OCI-LY3 (cell line): ENCODE measurements around the gene ADRB1.

Experiments
- H2AFZ ChIP-seq: fragments of 200-600, 300-600 bp; shearing (Covaris generic); 2 replicates; pipeline ENCODE4 v1.6.0; 2014; ENCODE audit warnings: antibody characterized with exemption, low read depth, low read length
- H3K27ac ChIP-seq: fragments of 200-600, 300-600 bp; sonication (generic); 2 replicates; pipeline ENCODE4 v1.5.1; 2014; ENCODE audit warnings: mild to moderate bottlenecking, low read length, moderate library complexity, mixed read lengths
- H3K27me3 ChIP-seq: fragments of 200-600, 300-600 bp; sonication (generic); 2 replicates; pipeline ENCODE4 v1.6.1; 2014; ENCODE audit warnings: low read depth, low read length, mixed read lengths
- H3K36me3 ChIP-seq: fragments of 200-600, 300-600 bp; sonication (generic); replicated peaks from 2 replicates; pipeline ENCODE3; 2014; ENCODE audit warnings: low read depth, low read length, mixed read lengths
- H3K4me1 ChIP-seq: fragments of 300-600, 200-600 bp; sonication (generic); 2 replicates; pipeline ENCODE4 v1.6.1; 2014; ENCODE audit warnings: low read length, mixed read lengths
- H3K4me2 ChIP-seq: fragments of 200-600, 300-600 bp; sonication (generic); 2 replicates; pipeline ENCODE4 v1.6.1; 2014; ENCODE audit warnings: low read length, mixed read lengths
- H3K4me3 ChIP-seq: fragments of 300-600, 200-600 bp; sonication (generic); 2 replicates; pipeline ENCODE4 v1.5.1; 2014; ENCODE audit warnings: antibody characterized with exemption, mild to moderate bottlenecking, low read length, moderate library complexity
- H3K79me2 ChIP-seq: fragments of 300-600, 200-600 bp; shearing (Covaris generic); 2 replicates; pipeline ENCODE4 v1.6.1; 2014; ENCODE audit warnings: mild to moderate bottlenecking, low read length, mixed read lengths
- H3K9ac ChIP-seq: fragments of 300-600, 200-600 bp; shearing (Covaris generic); 2 replicates; pipeline ENCODE4 v1.6.0; 2014; ENCODE audit warnings: mild to moderate bottlenecking, low read length, moderate library complexity
- H3K9me3 ChIP-seq: fragments of 200-600, 300-600 bp; shearing (Covaris generic); 2 replicates; pipeline ENCODE4 v1.6.1; 2014; ENCODE audit warnings: low read length, mixed read lengths; ENCODE audit not compliant: insufficient read depth
- H4K20me1 ChIP-seq: fragments of 200-600, 300-600 bp; sonication (generic); 2 replicates; pipeline ENCODE4 v1.6.1; 2016; ENCODE audit warnings: low read length, mixed read lengths; ENCODE audit not compliant: insufficient read depth
- EZH2phosphoT487 ChIP-seq: fragments of 200-600 bp; shearing (Covaris generic); IDR thresholded peaks from 2 replicates; pipeline ENCODE4 v1.6.1; 2018; ENCODE audit warnings: antibody characterized with exemption, mixed run types, low read depth
- TF ChIP-seq, protein P1 (sequence below): fragments of 200-600, 300-600 bp; sonication (generic); IDR thresholded peaks from 2 replicates; pipeline ENCODE4 v1.5.1; 2014; ENCODE audit warnings: antibody characterized with exemption, low read length, low read depth

Gene ADRB1

DNA sequence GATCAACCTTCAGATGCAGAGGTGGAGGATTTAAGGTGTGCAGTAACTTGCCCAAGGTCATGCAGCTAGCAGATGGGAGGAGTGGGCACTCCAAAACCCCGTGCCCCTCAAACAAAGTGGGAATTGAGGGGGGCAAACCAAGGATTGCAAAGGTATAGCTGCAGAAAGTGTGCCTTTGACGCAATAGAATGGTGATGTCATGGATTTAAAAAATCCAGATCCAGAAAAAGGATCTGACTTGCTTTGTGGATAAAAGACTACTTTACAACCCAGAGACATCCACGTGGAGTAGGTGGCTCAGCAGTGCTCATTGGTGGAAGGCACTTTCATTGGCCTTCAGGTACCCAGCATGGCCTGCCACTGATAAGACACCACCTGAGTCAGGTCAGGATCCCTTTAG lies 15.7 kb upstream of the ADRB1 start:
- H3K4me3 ChIP-seq, result no peak overlapping the region
- H3K4me1 ChIP-seq, result peaks cover 23% of the 10 kb centered on the region
- H3K9ac ChIP-seq, result no peak overlapping the region
- H3K27me3 ChIP-seq, result peaks cover 69% of the 10 kb centered on the region
- no peaks in the 10 kb centered on the region for H4K20me1 ChIP-seq
- TF ChIP-seq EZH2phosphoT487, result no peak
- TF ChIP-seq, protein P1, sequence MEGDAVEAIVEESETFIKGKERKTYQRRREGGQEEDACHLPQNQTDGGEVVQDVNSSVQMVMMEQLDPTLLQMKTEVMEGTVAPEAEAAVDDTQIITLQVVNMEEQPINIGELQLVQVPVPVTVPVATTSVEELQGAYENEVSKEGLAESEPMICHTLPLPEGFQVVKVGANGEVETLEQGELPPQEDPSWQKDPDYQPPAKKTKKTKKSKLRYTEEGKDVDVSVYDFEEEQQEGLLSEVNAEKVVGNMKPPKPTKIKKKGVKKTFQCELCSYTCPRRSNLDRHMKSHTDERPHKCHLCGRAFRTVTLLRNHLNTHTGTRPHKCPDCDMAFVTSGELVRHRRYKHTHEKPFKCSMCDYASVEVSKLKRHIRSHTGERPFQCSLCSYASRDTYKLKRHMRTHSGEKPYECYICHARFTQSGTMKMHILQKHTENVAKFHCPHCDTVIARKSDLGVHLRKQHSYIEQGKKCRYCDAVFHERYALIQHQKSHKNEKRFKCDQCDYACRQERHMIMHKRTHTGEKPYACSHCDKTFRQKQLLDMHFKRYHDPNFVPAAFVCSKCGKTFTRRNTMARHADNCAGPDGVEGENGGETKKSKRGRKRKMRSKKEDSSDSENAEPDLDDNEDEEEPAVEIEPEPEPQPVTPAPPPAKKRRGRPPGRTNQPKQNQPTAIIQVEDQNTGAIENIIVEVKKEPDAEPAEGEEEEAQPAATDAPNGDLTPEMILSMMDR, result no peak
- no peaks in the 10 kb centered on the region for H3K9me3 ChIP-seq
- H3K27ac ChIP-seq, result no peak overlapping the region
- no peak overlapping the region for H3K4me2 ChIP-seq
- no peaks in the 10 kb centered on the region for H3K79me2 ChIP-seq
- no peak overlapping the region for H2AFZ ChIP-seq
- no peaks in the 10 kb centered on the region for H3K36me3 ChIP-seq

DNA sequence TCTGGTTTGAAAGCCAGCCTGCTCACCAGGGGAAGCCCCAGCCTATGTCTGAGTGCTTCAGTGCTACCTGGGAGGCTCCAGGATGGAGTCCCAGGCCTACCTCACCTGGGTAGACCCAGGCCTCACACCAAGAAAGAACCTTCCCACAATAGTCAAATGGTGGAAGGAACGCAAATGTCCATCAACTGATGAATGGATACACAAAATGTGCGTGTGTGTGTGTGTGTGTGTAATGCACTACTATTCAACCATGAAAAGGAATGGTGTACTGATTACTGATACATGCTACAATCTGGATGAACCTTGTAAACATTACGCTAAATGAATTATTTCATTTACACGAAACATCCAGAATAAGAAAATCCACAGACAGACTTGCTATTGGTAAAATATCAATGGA lies 15.2 kb upstream of the ADRB1 start:
- peaks cover 23% of the 10 kb centered on the region for H3K4me1 ChIP-seq
- H3K4me2 ChIP-seq, result no peak overlapping the region

DNA sequence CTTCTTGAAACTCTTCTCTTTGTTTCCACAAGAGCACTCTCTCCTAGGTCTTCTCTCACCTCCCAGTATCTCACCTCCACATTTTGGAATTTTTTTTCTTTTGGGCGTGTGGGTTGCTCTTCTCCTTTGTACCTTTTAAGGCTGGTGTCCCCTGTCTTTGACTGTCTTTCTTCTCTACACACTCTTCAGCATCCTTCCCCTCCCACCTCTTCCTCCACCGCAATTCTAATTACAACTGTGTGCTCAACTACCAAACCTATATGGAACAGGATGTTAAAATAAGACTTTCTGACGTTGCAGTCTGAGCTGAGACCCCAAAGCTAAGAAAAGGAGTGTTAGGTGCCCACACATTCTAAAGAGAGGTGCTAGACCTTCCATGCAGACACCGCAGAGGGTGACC lies 14.0 kb upstream of the ADRB1 start:
- H3K9me3 ChIP-seq, result no peaks in the 10 kb centered on the region
- H3K79me2 ChIP-seq, result no peaks in the 10 kb centered on the region
- H3K4me1 ChIP-seq, result peaks cover 20% of the 10 kb centered on the region
- H4K20me1 ChIP-seq, result no peaks in the 10 kb centered on the region
- peaks cover 58% of the 10 kb centered on the region for H3K27me3 ChIP-seq
- TF ChIP-seq, protein P1, result no peak
- no peak for TF ChIP-seq EZH2phosphoT487
- H3K4me2 ChIP-seq, result no peak overlapping the region
- H2AFZ ChIP-seq, result no peak overlapping the region
- no peaks in the 10 kb centered on the region for H3K36me3 ChIP-seq
- no peak overlapping the region for H3K9ac ChIP-seq
- H3K27ac ChIP-seq, result no peak overlapping the region
- no peak overlapping the region for H3K4me3 ChIP-seq

More for the DNA sequence above, 15.2 kb upstream of the ADRB1 start:
- TF ChIP-seq EZH2phosphoT487, result no peak
- TF ChIP-seq, protein P1, result no peak
- Histone ChIP-seq H4K20me1 (no peaks in the 10 kb centered on the region), H3K4me3 (no peak overlapping the region), H3K9me3 (no peaks in the 10 kb centered on the region), H3K27me3 (peaks cover 64% of the 10 kb centered on the region), H3K9ac (no peak overlapping the region), H3K36me3 (no peaks in the 10 kb centered on the region), H3K79me2 (no peaks in the 10 kb centered on the region), H2AFZ (no peak overlapping the region), H3K27ac (no peak overlapping the region)

DNA sequence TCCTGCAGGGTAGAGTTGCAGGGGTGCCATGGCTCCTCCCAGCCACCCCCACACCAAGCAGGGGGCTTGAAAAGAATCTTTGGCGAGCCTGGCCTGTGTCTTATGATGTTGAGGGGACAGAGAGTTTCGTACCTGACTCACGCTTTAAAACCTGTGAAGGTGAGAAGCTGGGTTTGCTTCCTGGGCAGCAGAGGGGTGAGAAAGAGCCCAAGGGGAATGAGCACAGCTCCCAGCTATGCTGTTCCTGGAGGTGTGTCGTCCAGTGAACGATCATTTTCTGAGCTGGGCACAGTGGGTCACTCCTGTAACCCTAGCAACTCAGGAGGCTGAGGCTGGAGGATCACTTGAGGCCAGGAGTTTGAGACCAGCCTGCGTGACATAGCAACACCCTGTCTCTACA lies 13.5 kb upstream of the ADRB1 start:
- Histone ChIP-seq H4K20me1 (no peaks in the 10 kb centered on the region), H3K79me2 (no peaks in the 10 kb centered on the region), H2AFZ (no peak overlapping the region), H3K4me2 (no peak overlapping the region), H3K4me1 (peaks cover 16% of the 10 kb centered on the region), H3K27ac (no peak overlapping the region), H3K9ac (no peak overlapping the region), H3K4me3 (no peak overlapping the region), H3K36me3 (no peaks in the 10 kb centered on the region), H3K9me3 (no peaks in the 10 kb centered on the region), H3K27me3 (peaks cover 57% of the 10 kb centered on the region)
- TF ChIP-seq EZH2phosphoT487, result no peak
- TF ChIP-seq, protein P1, result no peak
